HG03175 (cell line): Measurements from ENCODE around the gene APLN.

Source experiments
- ATAC-seq: cut with Tn5 transposase; IDR thresholded peaks from one replicate; pipeline ENCODE4 v1.9.1; 2021; ENCODE audit warnings: mild to moderate bottlenecking, moderate library complexity; ENCODE audit not compliant: unreplicated experiment

APLN gene

DNA sequence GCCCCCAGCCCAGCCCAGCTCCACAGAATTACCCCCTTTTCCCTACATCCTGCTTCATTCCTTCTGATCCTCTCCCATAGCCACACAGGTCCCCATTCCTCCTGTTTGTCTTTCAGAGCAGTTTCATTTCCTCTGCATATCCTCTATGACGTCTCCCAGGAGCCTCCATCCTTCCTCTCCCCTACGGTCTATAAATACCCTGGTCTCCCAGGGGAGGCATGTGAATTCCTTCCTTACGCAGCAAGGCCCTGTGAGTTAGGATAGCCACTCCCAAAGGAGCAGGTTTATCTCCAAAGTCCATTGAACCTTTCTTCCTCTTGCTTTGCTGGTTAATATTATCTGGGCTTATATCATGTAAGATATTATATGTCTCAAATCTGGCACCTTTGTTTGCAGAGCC lies 8.4 kb upstream of the APLN start:
- no peak for ATAC-seq

DNA sequence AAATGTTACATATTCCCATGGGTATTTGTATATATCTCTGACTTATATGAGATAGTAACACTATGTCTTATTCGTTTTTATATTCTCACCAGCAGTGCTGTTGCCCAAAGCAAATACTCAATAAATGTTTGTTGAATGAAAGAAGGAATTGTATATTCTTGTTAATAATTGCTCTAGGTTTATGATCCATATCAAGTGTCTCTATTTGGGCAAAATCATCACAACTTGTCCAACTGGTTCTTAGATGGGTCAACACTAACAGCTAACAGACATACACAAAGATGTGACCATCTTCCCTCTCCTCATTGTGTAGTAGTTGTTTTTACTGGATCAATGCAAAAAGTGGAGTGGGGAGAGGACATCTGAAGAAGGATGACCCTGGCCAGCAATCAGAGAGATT lies 6.6 kb upstream of the APLN start:
- ATAC-seq: no peak

DNA sequence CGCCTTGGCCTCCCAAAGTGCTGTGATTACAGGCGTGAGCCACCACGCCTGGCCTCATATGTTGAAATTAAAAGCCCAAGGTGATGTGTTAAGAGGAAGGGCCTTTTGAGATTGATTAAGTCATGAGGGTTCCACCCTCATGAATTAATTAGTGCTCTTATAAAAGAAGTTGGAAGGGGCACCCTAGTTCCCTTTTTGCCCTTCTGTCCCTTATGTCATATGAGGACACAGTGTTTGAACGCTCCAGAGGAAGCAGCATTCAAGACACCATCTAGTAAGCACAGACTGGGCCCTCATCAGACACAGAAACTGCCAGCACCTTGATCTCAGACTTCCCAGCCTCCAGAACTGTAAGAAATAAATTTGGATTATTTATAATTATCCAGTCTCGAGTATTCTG lies 5.1 kb upstream of the APLN start:
- ATAC-seq: no peak

DNA sequence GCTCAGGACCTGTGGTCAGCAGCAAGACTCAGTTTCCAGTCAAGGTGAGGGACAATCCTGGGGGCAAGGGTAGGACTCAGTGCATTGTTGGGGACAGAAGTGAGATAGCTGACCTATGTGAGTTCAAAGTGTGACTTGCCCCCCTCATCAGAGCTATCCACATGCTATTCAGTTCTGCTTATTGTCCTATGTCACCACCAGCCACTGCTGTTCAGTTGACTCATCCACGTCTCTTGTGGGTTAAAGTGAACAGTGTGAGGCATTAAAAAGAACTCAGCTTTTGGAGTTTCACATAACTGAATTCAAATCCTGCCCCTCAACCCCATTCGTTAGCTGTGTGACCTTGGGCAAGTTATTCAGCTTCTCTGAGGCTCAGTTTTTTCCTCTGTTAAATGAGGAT lies 4.4 kb upstream of the APLN start:
- ATAC-seq: no peak

DNA sequence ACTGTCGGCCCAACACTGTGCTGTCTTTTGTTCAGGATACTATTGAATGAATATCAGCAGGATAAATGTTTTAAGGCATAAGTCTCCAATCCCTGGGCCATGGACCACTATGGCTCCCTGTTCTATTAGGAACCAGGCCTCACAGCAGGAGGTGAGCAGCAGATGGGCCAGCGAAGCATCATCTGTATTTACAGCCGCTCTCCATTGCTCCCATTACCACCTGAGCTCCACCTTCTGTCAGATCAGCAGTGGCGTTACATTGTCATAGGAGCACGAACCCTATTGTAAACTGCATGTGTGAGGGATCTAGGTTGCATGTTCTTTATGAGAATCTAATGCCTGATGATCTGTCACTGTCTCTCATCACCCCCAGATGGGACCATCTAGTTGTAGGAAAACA lies 3.7 kb upstream of the APLN start:
- ATAC-seq: no peak

DNA sequence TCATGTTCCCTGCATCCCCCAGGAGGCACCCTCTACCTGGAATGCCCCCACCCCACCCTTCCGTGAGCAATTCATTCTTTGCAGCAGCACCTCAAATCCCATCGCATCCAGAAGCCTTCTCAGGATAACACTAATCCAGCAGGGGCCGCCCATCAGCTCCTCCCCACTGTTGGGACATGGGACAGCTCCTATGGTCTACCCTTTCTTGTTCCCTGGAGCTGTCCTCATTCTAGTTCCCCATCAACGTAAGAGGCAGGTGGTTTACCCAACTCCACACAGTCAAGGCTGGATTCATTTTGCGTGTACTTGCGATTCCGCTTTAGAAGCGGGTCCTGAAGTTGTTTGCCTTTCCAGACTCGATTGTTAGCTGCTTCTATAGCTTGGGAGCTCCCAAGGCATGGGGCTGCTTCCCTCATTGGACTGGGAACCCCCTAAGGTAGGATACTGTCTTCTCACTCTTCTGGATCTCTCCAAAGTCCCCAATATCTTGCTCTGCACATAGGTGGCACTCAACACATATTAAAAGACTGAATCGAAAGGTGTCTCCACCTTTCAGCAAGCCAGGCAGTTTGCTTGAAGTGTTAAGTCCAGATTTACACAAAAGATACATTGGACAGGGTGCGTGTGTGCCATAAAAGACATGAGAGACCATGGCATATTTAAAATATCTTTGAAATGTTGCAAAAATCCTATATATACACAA lies 942 bp upstream of the APLN start:
- ATAC-seq: no peak

DNA sequence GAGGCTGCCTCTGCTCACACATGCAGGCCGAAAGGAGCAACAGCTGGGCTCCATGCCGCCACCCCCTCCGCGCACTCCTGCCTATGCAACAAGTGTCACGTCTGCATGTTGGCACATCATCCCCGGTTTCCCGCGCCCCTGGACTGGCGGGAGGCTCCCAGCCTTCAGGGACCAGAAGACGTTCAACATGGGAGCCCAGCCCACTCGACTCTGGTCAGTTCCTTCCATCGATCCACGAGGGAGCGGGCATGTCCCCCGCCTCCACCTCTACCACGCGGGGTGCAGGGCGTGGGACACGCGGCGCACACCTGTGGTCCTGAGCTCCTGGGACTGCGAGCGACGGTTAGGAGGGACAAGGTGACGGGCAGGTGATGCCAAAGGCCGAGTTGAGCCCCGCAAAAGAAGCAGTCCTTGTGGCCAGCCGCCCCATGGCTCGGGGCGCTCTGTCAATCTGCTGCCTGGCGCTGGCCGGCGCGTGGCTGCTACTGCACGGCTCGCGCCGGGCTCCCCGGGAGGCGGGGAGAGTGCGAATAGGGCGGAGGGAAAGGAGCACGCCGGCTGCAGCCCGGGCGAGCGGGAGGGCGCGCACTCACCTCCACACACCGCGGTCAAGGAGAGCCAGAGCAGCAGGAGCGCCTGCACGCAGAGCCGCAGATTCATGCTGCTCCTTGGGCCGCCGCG lies 645 bp downstream of the APLN start:
- peak; percentile 62 for ATAC-seq

DNA sequence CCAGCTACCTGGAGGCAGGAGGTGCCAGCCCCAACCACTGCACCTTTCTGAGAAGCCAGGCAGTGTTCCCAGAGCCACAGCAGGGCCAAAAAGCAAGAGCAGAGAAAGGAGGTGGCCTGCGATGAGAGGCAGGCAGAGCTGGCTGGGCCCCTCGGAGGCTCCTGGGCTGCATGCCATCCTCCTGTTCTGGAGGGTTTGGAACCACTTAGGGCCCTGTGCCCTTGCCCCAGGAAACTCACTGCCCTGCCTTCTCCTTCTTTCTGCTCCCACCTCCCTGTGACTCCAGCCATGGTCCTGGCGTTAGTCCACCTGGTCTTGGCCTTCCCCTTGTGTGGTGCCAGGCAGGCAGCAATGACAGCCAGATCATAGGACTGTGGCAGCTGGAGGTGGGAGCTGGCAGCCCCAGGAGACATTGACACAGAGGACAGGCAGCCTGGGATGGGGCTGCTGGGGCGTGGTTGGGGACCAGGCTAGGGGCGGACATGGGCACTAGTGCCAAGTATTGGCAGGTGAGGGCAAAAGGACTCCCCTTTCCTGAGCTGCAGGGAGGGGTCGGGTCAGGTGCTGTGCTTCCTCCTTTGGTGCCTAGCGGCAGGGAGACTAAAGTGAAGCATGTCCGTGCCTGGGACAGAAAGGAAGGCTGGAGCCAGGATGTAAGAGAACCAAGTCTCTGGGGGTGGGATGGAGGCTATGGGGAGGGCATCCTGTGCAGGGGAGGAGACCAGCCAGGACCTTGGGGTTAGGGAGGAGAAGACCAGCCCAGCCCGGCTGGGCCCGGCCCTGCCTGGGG lies 1.4 kb downstream of the APLN start:
- no peak for ATAC-seq

DNA sequence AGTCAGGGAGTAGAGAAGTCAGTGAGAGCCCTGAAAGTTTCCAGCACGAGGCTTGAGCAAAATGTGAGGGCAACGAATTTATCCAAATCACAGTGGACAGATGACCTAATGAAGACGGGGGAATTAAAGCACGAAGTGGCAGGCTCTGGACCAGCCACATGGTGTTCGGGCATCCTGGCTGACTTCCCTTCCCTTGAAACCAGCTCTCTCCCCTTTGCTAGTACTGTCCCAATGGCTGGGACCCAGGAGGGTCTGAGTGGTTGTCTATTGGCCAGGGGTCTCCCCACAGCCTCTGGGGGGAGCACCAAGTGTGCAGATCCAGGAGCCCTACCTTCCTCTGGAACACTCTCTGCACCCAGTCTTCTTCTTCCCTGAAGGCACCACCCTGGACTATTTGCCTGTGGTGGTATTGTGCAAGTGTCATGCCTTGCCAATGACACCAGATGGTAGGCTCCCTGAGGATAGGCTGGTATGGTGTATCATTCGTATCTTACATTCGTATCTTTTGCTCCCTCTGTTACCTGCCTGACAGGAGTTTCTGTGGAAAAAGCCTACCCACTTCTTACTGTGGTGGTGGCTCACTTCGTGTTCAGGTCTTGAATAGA lies 2.1 kb downstream of the APLN start:
- no peak for ATAC-seq

DNA sequence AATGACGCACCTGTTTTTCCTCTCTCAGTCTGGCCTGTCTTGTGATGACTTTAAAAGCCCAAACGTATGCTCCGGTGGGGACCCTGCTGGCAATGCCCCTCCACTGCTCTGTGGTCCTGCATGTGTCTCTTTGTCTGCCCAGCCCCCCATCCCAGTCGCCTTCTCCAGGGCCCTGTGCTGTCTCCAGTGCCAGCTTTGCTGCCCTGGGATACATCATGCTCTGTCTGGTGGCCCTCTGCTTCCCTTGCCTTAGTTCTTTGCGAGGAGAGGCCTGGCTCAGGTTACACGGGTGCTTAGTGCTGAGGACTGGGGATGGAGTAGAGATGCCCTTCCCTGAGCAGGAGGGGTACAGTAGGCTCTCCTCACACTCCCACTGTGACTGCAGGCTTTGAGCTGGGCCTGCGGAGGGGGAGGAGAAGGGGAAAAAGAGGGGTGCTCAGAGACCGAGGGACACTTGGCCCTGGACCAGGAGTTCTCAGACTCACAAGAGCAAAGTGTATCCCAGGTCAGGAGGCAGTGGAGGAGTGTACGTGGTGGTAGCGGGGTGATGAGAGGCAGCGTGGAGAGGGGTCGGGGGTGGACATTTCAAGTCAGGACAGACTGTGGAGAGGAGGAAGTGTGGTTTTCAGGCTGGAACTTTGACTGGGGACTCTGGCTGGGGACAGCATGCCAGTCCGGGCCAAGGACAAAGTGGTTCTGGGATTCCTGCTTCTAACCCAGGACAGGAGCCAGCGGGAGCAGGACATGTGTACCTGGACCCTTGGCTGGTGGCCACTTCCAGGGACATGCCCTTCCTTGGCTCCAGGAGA lies 2.8 kb downstream of the APLN start:
- ATAC-seq: no peak

DNA sequence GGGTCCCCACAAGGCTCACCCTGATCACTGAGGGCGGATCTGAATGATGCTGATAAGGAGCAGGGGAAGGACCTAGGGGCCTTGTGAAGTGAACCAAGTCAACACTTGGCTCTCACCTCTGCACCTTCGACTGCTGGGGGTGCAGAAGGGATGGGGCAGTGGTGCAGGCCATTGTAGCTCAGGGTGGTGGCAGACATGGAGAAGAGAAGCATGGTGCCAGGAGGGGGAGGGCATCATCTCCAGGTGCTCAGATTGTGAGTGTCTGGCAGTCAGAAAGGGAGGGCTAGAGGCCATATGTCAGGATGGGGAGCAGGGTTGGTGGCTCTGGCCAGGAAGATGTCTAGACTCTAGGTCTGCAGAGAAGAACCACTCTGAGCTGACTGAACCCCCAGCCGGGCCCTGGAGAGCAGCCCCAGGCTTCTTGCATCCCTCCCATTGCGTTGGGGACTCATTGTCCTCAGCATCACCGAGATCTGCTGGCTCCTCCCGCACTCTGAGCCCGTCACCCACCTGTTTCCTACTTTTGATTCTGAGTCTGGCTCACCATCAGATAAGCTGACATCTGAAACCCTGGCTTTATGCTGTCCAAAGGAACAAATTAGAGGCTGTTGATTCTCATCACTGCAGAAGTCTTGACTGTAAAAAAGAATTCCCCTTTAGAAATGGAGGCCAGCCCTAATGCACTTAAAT lies 3.8 kb downstream of the APLN start:
- no peak for ATAC-seq

DNA sequence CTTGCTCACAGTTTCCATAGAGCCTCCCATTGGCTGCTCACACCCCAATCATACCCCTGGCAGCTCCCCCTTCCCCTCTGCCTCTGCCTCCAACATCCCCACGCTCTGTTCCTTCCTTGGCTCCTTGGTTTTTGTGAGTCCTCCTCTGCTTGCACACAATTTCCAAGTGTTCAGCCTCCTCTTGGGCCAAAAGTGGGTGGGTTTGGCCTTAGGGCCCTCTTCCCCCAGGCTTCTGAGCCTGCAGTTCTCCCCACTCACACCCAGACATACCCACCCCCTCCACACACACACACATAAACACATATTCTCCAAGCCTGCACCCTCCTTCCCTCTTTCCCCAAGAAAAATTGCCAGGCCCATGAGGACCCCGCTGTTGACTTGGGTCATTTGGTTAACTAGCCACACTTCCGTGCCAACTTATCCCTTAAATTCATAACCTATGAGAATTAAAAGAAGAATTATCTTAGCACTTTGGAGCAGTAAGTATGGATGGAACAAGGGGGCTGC lies 4.5 kb downstream of the APLN start:
- no peak for ATAC-seq

DNA sequence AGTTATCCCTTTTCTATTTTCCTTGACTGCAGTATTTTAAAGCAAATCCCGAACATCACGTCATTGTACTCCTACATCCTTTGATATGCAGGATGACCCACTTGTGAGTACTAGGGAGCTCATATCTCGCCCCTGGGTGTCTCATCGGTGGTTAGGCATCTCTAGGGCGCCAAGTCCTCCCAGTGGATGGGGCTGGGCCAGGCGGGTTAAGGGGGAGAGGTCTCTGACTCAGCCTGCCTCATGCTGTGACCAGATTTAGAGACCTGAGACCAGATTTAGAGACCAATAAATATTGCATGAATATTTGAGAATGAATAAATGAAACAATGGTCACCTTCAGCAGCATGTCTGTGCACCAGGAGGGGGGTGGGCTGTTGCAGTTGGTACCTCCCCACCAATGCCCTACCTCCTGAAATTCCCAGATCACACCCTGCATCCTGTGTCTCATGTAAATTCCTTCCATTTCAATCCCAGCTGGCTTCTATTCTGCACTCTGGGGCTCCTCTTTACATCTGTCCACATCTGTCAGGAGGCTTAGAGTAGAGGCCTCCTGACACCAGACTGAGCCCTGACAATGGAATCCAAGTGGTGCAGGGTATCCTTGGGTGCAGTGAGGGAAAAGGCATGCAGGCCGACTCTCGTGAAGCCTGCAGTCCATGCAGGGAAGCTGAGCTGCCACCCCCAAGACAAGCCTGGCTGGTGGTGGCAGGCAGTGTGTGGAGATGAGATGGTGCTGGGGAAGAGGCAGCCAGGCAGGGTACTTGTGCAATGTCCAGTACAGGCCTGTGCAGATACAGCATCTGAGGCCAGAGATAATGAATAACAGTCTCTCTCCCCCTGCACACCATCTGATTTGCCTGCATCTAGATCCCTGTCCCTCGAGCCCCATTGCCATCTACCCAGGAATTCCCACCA lies 5.2 kb downstream of the APLN start:
- ATAC-seq: no peak

DNA sequence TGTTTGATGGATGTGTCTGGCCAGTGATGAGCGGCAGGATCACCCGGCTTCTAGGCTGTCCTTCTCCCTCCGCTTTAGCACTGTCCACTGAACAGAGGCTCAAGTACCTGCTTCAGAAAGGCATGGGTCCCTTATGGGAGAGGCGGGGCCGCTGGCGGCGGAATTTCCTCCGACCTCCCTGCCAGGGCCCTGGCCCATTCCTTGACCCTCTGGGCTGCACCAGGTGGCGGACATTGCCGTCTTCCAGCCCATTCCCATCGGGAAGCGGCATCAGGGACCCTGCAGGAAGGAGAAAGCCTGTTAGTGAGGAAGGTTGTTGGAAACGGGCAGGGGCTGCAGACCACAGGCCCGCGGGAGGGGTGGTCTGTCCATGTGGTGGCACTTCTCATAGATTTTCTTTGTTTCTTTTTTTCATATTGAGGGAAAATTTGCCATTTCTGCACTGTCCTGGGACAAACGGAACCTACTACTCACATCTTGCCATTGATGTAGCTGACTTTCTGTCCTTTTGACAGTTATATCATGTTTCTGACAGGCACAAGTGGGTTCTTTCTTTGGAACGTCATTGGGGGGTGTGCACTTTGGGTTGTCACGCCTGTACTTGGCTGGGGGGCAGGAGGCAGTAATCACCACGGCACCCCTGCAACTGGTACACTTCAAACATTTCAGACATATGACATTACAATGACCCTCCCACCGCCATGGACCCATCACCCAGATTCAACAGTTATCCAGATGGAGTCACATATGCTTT lies 6.1 kb downstream of the APLN start:
- no peak for ATAC-seq

DNA sequence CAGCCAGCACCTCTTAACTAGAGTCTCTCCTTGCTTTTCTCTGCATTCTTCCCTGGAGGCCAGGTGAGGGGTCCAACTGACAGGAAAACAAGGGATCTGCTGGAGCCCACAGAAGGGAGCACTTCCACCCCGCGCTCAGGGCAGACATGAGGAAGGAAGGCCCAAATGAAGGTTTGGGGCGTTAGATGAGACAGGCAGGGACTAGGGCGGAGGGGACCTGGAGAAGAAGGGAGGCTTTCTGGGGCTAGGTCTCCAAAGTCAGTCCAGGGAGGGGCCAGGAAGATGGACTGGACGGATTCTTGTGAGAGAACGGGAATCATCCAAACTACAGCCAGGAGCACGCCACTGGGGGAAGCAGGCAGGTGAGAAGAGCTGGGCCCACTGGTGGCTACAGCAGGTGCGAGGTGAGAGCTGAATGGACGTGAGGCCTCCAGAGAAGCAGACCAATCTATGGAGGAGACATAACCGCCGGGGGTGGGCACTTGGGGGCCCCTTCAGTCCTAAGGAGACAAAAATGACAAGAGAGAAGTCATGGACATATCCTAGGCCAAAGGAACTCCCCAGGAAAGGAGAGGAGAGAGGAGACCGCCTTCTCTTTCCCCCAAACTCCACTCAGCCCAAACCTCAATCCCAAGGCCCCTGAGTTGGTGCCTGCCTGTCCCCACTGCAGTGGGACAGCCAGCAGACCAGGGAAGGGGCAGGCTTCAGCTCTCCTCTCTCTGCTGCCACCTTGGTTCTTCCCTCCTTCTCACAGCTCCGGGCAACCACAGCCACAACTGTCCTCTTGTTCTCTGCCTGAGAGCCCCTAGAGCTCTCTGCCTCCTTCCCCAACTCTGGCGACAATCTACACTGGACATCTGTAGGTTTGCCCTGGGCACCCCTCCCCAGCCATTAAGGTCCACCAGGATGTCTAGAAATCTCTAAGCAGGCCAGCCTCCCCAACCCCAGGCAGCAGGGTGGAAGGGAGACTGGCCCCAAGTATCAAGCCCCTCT lies 7.0 kb downstream of the APLN start:
- no peak for ATAC-seq

DNA sequence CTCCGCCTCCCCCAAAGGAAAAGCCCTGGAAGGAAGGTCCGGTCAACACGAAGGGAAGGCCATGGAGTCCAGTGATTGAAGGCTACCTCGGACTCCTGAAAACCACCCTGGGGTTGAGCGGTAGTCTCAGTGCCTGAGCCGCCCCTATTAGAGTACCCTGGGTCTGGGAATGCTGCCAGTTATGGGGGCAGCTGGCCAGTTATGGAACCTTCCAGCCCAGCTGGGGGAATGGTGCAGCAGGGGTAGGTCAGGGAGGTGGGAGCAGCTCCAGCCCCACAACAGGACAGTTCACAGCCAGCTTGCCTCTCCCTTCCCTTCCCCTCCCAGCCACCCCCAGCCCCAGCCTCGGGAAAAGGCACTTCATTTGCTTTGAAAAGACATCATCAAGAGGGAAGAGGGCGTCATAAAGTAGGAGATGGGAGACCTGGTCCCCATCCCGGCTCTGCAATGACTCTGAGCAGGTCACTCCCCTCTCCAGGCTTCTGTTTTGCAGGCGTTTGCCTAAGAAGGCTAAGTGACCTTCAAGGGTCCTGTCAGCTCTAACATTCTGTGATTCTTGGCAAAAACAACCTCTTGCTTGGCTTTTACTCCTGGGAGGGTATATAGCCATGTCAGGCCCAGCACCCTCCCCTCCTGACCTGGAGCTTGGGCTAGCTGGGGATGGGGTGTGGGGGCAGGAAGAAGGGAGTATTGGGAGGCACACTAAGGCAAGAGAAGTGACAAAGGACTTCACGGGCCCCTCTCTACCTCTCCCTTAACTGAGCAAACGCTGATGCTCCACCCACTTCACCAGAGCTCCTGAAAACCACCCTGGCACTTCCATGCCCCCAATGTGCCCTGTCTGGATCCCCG lies 8.0 kb downstream of the APLN start:
- ATAC-seq: no peak
